Measurements from ENCODE around the gene CHPF.

The CHPF gene

DNA sequence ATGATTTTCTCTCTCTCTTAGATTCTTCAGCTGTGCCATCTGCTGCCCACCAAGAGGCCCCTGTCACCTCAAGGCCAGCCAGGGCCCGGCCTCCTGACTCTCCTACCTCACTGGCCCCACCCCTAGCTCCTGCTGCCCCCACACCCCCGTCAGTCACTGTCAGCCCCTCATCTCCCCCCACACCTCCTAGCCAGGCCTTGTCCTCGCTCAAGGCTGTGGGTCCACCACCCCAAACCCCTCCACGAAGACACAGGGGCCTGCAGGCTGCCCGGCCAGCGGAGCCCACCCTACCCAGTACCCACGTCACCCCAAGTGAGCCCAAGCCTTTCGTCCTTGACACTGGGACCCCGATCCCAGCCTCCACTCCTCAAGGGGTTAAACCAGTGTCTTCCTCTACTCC lies 54.3 kb downstream of the CHPF start (continued):
- TF ChIP-seq, protein P1, sequence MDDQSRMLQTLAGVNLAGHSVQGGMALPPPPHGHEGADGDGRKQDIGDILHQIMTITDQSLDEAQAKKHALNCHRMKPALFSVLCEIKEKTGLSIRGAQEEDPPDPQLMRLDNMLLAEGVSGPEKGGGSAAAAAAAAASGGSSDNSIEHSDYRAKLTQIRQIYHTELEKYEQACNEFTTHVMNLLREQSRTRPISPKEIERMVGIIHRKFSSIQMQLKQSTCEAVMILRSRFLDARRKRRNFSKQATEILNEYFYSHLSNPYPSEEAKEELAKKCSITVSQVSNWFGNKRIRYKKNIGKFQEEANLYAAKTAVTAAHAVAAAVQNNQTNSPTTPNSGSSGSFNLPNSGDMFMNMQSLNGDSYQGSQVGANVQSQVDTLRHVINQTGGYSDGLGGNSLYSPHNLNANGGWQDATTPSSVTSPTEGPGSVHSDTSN (CRISPR knock-in tag; IDR thresholded peaks at IDR 0.05): no peak
- no peak for TF ChIP-seq SP2 (tag by site-specific recombination; IDR thresholded peaks at IDR 0.05)
- TF ChIP-seq ZBTB8A (tag by site-specific recombination; IDR thresholded peaks at IDR 0.05): no peak
- TF ChIP-seq YY2 (tag by site-specific recombination; IDR thresholded peaks at IDR 0.05): no peak
- no peak for TF ChIP-seq SP7 (tag by site-specific recombination; IDR thresholded peaks at IDR 0.05)

Data from HEK293 (cell line).